Measurements from ENCODE around the gene UCHL5. TPM values are rescaled to one million over a fixed set of nuclear protein-coding genes. Genes with fewer than 3 reads are reported as not detected.
"Not testable (repeated sequence)": the region's sequence is repeated elsewhere in the genome, so short reads cannot be mapped to it uniquely, and the experiment has no call there.

UCHL5 gene
- total RNA-seq, 1 experiment from 2014 or later, result 57.9 TPM

DNA sequence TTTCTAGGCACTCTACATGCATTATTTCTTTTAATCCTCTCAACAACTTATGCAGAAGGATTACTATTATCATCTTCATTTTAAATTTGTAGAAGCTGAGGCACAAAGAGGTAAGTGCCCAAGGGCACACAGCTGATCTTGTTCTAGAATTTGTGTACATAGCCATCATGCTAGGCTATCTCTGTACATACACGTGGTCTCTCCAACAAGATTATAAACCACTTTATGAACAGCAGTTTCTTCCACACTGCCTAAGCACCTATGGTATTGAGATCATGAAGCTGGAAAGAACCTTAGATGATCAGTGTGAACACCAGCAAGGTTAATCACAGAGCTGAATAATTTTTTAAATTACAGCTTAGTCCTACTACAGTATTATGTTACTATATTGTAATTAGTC lies 28.9 kb downstream of the UCHL5 start:
- no peak for DNase-seq (ENCODE audit: low read depth)
- in situ Hi-C loops (cut with HindIII; ENCODE audit: low pct_unique_long_range_greater_than_20kb, low sequenced_read_pairs), result no loop called here

DNA sequence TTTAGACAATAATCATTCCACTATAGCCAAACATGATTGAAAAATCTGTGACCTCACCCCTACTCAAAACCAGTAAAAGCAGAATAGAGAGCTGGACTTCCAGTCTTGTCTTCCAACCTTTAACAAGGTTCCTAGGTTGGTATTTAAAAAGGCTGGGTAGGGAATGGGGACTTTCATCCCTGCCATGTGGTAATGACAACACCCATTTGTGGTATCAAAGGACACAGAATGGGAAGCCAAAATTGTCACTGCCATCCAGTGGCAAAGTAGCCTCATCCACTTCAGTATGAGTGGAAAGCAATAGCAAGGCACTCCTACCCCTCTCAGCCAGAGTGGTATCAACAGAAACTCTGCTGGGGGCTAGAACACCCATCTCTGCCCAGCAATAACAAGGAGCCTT lies 33.9 kb downstream of the UCHL5 start:
- in situ Hi-C loops (cut with HindIII; ENCODE audit: low pct_unique_long_range_greater_than_20kb, low sequenced_read_pairs), result no loop called here
- DNase-seq (ENCODE audit: low read depth), result no peak

DNA sequence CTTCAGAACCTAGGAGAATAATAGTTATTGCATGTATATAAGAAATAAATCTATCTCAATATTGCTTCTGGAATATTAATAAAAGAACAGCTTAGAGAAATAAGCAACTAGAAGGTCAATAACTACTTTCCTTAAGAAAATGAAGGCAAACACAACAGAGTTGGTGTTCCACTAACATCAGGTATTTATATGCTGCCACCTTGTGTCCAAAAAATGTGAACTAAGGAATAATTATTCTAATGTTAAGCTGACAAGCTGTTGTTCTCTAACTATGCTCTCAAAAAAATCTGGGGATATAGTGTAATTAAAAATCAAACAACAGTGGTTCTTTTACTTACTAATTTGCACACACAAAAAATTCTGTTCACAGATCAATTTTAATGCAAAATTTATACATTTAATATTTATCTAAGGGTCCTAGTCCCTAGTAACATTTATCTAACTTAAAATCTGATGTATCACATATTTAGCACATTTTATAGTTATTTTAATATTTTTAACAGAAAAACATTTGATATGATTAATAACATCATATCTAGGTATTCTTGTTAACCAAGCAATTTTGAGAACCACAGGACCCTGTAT lies 39.6 kb downstream of the UCHL5 start:
- DNase-seq (ENCODE audit: low read depth), result peak; percentile 30
- in situ Hi-C loops (cut with HindIII; ENCODE audit: low pct_unique_long_range_greater_than_20kb, low sequenced_read_pairs), result loop anchor here (25.0 kb wide), 1 partner anchor 207 kb away; the partner anchor contains the start of gene RGS2

DNA sequence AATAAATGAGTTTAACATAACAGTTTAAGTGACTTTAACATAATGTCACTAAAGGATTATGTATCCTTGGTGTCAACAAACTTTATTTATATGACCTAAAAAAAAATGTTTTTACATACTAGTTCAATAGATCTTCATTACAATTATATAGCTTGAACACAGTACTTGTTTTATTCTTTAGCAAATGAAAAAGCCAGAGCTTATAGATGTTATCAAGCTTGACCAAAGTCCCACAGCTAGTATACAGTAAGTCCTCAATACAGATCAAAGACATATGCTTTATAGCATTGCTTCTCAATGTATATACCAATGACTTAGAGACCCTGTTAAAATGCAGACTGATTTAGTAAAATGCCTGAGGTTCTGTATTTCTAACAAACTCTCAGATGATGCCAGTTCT lies 42.4 kb downstream of the UCHL5 start:
- in situ Hi-C loops (cut with HindIII; ENCODE audit: low pct_unique_long_range_greater_than_20kb, low sequenced_read_pairs), result loop anchor here (25.0 kb wide), 1 partner anchor 204 kb away; the partner anchor contains the start of gene RGS2
- no peak for DNase-seq (ENCODE audit: low read depth)

DNA sequence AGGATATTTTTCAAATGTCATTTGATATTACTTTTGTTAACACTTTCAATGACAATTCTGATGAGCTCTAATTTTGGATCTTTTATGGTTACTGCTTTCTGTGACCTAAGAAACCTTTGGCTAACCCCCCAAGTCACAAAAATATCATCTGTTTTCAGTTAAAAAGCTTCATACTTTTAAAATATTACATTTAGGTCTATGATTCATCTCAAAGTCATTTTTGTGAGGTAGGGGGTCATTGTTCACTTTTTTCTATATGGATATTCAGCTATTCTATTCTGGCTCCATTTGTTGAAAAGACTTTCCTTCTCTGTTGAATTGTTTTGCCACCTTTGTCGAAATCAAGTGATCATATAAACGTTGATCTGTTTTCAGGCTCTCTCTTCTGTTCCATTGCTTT lies 44.8 kb downstream of the UCHL5 start:
- no peak for DNase-seq (ENCODE audit: low read depth)
- in situ Hi-C loops (cut with HindIII; ENCODE audit: low pct_unique_long_range_greater_than_20kb, low sequenced_read_pairs), result loop anchor here (25.0 kb wide), 1 partner anchor 202 kb away; the partner anchor contains the start of gene RGS2

DNA sequence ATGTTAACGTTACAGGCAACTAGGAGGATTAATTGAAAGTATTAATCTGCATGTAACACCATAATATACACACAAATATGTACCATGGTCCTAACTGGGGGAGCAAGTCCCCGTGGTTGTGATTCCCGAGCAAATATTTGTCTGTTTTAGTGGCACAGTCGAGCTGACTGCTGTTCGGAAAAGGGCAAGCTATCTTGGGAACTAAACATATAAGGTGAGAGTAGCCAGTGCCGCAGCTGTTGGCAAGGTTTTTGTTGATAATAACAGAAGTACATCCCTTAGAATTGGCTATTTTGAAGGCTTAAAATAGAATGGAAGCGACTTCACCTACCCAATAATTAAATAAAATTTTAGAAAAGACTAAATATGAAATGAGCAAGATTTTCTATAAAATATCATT lies 45.5 kb downstream of the UCHL5 start:
- no peak for DNase-seq (ENCODE audit: low read depth)
- in situ Hi-C loops (cut with HindIII; ENCODE audit: low pct_unique_long_range_greater_than_20kb, low sequenced_read_pairs), result loop anchor here (25.0 kb wide), 1 partner anchor 201 kb away; the partner anchor contains the start of gene RGS2

DNA sequence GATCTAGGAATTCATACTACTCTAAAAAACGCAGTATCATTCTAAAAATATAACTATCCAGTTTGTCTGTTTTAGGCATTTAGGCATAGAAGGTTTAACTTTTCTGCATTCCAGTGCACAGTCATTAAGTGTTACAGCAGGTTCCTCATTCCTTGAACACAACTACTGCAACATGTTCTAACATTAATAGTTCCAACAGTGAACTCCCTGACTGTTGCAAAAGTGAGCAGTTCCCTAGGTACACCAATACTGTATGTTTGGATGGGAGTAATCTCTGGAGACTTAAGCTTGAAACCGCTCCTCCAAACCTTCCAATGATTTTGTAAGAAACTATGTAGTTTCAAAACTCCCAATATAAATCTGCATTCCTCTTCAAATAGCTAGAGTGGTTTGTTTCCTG lies 46.2 kb downstream of the UCHL5 start:
- DNase-seq (ENCODE audit: low read depth), result no peak
- in situ Hi-C loops (cut with HindIII; ENCODE audit: low pct_unique_long_range_greater_than_20kb, low sequenced_read_pairs), result loop anchor here (25.0 kb wide), 1 partner anchor 201 kb away; the partner anchor contains the start of gene RGS2

DNA sequence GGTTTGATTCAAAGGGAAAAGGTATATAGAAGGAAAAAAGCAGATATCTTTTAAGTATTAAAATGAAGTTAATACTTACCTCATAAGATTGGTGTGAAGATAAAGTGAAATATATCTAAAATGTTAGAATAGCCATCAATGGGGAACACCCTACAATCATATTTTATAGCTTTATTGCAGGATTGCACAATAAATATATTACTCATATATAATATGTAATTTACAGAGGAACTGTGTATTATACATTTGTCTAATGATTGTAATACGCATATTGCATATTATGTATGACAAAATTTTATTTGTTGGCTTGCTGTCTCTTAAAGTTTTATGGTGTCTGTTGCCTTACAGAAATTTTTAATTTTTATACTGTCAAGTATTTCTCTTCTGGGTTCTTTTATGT lies 47.8 kb downstream of the UCHL5 start:
- no peak for DNase-seq (ENCODE audit: low read depth)
- in situ Hi-C loops (cut with HindIII; ENCODE audit: low pct_unique_long_range_greater_than_20kb, low sequenced_read_pairs), result loop anchor here (25.0 kb wide), 1 partner anchor 199 kb away; the partner anchor contains the start of gene RGS2

DNA sequence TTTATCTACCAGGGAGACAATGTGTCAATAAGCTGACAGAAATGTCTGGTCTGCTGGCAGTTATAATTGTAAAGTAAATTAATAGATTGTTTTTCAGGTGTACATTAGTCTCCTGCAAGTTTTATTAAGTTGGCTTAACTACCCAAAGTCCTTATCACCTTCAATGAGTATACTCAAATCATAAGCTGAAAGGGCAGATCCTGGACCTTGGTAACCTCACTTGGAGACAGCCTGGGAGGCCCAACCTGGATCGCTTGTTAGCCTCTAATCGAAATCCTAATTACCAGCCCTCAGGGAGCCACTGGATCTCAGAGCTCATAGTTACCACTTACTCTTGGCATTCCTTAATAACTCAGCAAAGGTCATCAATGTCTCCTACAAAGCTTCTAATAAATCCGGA lies 49.7 kb downstream of the UCHL5 start:
- in situ Hi-C loops (cut with HindIII; ENCODE audit: low pct_unique_long_range_greater_than_20kb, low sequenced_read_pairs), result loop anchor here (25.0 kb wide), 1 partner anchor 197 kb away; the partner anchor contains the start of gene RGS2
- no peak for DNase-seq (ENCODE audit: low read depth)

DNA sequence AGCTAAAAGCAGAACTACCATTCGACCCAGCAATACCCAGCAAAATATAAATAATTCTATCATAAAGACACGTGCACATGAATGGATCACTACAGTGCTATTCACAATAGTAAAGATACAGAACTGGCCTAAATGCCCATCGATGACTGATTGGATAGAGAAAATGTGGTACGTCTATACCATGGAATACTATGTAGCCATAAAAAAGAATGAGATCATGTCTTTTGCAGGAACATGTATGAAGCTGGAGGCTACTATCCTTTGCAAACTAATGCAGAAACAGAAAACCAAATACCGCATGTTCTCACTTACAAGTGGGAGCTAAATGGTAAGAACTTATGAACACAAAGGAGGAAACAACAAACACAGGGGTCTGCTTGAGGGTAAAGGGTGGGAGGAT lies 53.4 kb downstream of the UCHL5 start:
- in situ Hi-C loops (cut with HindIII; ENCODE audit: low pct_unique_long_range_greater_than_20kb, low sequenced_read_pairs), result loop anchor here (25.0 kb wide), 1 partner anchor 193 kb away; the partner anchor contains the start of gene RGS2
- DNase-seq (ENCODE audit: low read depth), result no peak

DNA sequence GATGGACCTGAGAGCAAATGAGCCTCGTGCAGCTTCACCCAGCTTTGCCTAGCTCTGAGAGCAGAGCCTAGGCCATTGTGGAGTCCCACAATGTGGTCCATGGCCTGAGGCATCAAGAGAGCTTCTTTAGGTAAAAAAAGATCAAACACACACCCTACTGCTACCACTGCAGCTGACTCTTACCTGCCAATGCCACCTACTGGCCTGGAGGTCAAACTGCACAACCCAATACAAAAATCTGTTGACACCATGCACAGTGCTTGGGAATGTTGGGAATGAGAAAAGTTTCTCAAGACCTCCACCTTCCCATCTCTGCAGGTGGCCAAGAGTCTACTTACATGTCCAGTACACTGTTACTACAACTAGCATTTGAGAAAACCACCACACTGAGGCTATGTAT lies 60.6 kb downstream of the UCHL5 start:
- in situ Hi-C loops (cut with HindIII; ENCODE audit: low pct_unique_long_range_greater_than_20kb, low sequenced_read_pairs), result no loop called here
- DNase-seq (ENCODE audit: low read depth), result no peak

DNA sequence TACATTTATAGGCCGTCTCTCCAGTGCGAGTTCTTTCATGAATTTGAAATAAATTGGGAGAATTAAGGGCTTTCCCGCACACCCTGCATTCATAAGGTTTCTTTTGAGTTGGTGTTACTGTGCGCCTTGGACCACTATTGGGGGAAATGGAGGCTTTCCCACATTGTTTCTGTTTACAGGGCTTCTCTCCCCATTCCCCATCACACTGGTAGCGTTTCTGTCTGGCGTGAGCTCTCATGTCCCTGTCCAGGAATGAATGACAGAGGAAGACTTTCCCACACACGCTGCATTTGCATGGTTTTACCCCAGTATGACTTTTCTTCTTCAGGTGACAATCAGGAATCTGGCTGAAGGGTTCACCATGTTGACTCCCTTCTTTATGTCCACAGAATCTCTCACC lies 65.0 kb downstream of the UCHL5 start:
- in situ Hi-C loops (cut with HindIII; ENCODE audit: low pct_unique_long_range_greater_than_20kb, low sequenced_read_pairs), result no loop called here
- no peak for DNase-seq (ENCODE audit: low read depth)

DNA sequence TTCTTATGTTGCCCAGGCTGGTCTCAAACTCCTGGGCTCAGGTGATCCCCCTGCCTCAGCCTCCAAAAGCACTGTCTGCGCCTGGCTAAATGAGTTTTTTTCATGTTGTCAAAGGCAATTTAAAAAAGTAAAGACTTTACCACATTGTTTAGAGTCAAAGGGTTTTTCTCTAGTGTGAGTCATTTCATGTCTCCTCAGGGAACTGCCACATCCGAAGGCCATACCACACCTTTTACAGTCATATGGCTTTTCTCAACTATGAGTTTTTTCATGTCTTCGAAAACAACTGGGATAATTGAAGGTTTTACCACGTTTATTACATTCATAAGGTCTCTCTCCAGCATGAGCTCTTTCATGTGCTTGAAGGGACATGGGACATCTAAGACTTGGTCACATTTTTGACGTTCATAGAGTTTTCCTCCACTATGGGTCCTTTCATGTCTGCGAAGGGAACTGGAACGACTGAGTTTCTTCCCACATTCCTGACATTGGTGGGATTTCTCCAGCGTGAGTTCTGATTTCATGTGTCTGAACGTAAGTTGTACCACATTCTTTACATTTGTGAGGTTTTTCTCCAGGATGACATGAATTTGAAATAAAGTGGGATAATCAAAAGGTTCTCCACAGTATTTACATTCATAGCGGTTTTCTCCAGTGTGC lies 65.6 kb downstream of the UCHL5 start:
- no peak for DNase-seq (ENCODE audit: low read depth)
- in situ Hi-C loops (cut with HindIII; ENCODE audit: low pct_unique_long_range_greater_than_20kb, low sequenced_read_pairs), result no loop called here

DNA sequence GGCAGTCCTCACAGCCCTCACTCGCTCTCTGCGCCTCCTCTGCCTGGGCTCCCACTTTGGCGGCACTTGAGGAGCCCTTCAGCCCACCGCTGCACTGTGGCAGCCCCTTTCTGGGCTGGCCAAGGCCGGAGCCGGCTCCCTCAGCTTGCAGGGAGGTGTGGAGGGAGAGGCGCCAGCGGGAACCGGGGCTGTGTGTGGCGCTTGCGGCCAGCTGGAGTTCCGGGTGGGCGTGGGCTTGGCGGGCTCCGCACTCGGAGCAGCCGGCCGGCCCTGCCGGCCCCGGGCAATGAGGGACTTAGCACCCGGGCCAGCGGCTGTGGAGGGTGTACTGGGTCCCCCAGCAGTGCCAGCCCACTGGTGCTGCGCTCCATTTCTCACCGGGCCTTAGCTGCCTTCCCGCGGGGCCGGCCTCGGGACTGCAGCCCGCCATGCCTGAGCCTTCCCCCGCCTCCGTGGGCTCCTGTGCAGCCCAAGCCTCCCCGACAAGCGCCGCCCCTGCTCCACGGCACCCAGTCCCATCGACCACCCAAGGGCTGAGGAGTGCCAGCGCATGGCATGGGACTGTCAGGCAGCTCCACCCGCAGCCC lies 72.3 kb downstream of the UCHL5 start:
- DNase-seq (ENCODE audit: low read depth); in situ Hi-C loops (cut with HindIII; ENCODE audit: low pct_unique_long_range_greater_than_20kb, low sequenced_read_pairs): not testable (repeated sequence)

DNA sequence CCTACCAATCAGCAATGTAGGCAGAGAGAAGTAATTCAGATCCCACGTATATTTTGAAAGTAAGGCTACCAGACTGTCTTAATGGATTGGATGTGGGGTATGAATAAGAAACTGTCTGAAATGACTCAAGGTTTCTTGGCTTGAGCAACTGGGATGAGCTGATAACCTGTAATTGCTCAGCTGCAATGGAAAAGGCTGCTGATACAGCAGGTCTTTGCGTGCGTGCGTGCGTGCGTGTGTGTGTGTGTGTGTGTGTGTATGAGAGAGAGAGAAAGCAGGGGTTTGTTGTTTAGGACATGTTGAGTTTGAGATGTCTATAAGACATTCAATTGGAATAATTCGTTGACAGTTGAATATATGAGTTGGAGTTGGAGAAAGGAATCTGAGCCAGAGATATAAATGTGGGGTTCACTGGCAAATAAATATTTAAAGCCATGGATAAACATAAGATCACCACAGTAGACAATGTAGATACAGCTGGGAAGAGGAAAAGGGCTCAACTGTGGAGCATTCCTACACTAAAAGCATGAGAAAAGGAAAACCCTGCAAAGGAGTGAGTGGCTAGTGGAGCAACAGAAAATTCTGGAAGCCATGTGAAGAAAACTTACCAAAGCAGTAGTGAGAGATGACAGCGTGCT lies 72.9 kb downstream of the UCHL5 start:
- in situ Hi-C loops (cut with HindIII; ENCODE audit: low pct_unique_long_range_greater_than_20kb, low sequenced_read_pairs), result no loop called here
- DNase-seq (ENCODE audit: low read depth), result no peak

DNA sequence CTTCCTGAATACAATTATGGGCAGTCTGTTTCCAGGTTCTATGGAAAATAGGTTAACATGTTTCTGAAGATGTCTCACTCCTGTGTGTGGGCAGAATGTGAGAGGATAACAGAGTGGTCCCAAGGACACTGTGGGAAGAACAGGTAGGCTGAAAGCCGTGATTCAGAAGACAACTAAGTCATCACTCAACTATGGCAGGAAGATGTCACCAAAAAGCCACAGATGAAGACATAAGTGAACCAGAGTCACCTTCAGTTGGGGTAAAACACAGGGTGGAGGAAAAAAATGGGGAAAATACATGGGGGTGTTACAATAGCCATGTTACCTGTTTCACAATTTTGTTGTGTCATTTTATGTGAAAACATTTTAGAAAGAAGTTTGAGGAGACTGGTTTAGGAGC lies 75.1 kb downstream of the UCHL5 start:
- in situ Hi-C loops (cut with HindIII; ENCODE audit: low pct_unique_long_range_greater_than_20kb, low sequenced_read_pairs), result no loop called here
- DNase-seq (ENCODE audit: low read depth), result no peak

DNA sequence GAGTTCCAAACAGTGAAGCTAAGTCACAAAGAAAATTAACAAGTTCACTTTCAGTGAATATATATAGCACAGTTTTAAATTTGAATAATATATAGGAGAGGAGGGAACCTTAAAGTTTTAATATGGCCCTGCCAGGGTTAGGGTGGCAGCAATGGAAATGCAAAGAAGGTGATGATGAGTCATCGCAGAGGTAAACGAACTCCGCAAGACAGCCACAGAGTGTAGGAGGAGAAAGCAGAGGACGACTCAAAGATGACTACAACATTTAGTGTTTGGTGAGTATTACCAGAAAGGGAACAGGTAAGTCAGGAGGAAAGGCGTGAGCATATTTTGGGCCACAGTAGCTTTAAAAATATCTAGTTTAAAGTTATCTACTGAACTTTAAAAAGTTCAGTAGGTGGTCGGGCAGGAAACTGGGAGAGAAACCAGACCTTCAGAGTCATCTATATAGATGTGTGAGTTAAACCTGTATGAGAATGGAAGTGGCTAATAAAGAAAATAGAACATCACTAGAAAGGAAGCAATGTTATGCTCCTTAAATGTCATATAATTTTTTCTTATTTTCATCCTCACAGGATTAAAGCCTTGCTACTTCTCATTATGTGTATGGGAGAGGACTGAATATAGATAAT lies 75.7 kb downstream of the UCHL5 start:
- DNase-seq (ENCODE audit: low read depth), result peak; percentile 21
- in situ Hi-C loops (cut with HindIII; ENCODE audit: low pct_unique_long_range_greater_than_20kb, low sequenced_read_pairs), result no loop called here

DNA sequence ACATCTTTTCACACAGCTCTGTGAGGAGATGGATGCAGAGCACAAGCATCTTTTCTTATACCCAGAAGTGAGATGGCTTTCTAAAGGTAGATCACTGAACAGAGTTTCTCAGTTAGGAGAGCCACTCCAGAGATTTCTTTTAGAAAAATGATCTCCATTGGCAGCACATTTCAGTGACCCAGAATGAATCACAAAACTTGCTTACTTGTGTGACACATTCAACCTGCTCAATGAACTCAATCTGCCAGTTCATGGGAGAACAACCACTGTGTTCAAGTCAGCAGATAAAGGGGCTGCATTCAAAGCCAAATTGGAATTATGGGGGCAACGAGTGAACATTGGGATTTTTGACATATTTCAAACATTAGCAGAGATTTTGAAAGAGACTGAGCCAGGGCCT lies 78.3 kb downstream of the UCHL5 start:
- peak; percentile 40 for DNase-seq (ENCODE audit: low read depth)
- in situ Hi-C loops (cut with HindIII; ENCODE audit: low pct_unique_long_range_greater_than_20kb, low sequenced_read_pairs), result no loop called here
